ENCODE data around the gene NOG.

DNA sequence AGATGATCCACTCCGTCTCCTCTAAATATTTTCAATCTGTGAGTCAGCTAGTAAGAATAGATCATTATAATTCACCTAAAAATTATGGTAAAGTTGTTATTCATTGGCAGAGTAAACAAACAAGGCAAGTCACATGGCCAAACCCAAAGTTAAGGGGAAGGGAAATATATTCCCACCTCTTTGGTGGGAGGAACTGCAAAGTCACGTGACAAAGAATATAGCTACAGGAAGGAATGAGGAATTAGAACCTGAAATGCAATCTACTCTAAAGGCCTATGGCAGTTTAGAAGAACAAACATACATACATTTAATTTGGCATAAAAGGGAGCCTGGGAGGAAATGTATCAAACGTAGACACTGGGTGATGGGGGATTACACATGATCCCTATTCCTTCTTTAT, 48.9 kb downstream of the NOG start:
- TF ChIP-seq, protein P1, sequence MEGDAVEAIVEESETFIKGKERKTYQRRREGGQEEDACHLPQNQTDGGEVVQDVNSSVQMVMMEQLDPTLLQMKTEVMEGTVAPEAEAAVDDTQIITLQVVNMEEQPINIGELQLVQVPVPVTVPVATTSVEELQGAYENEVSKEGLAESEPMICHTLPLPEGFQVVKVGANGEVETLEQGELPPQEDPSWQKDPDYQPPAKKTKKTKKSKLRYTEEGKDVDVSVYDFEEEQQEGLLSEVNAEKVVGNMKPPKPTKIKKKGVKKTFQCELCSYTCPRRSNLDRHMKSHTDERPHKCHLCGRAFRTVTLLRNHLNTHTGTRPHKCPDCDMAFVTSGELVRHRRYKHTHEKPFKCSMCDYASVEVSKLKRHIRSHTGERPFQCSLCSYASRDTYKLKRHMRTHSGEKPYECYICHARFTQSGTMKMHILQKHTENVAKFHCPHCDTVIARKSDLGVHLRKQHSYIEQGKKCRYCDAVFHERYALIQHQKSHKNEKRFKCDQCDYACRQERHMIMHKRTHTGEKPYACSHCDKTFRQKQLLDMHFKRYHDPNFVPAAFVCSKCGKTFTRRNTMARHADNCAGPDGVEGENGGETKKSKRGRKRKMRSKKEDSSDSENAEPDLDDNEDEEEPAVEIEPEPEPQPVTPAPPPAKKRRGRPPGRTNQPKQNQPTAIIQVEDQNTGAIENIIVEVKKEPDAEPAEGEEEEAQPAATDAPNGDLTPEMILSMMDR (IDR thresholded peaks at IDR 0.05; ENCODE audit: low read depth, low read length, poor library complexity, severe bottlenecking) = no peak
- no peak for TF ChIP-seq EZH2phosphoT487 (IDR thresholded peaks at IDR 0.05; ENCODE audit: borderline replicate concordance, low read length)
